Inflammatory macrophage treated with lipopolysaccharide for 1 hour (primary cell): ENCODE measurements around the gene RBM17.
"Not testable (repeated sequence)": the region's sequence is repeated elsewhere in the genome, so short reads cannot be mapped to it uniquely, and the experiment has no call there.

Experiments
- DNase-seq, 2 donors: peaks; one replicate each; pipeline ENCODE4 v3.0.0-alpha.2; 2020 to 2022

The RBM17 gene

GRCh38 chr10:6114299-6114698, 25.5 kb downstream of the RBM17 start:
- no peak for DNase-seq

DNA sequence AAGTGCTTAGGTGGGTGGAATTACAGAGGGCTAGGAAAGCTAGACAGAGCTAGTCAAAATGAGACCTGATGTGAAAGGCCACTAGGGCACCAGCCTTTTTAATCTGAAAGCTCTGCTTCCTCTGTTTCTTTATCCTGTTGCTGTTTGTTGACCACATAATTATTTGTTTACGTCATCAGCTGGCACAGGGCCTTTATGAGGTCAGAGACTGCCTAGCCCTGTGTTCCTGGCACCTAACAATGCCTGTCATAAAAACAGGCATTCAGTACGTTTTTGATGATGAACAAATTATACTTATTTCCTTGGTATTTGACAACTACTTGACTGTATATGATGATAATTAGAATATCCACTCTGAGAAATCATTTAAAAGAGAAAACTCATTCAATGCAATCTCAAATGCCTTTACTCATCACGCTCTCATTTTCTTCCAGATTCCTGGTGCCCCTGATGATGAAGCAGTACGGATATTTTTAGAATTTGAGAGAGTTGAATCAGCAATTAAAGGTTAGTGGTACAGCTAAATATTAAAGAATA, 26.0 kb downstream of the RBM17 start:
- DNase-seq = no peak

DNA sequence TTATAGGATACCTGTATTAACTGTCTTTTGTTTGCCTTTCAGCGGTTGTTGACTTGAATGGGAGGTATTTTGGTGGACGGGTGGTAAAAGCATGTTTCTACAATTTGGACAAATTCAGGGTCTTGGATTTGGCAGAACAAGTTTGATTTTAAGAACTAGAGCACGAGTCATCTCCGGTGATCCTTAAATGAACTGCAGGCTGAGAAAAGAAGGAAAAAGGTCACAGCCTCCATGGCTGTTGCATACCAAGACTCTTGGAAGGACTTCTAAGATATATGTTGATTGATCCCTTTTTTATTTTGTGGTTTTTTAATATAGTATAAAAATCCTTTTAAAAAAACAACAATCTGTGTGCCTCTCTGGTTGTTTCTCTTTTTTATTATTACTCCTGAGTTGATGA, 26.6 kb downstream of the RBM17 start:
- no peak for DNase-seq

- no peak for DNase-seq
These were observed 27.1 kb downstream of the RBM17 start for GRCh38 chr10:6115824-6116350.

- no peak for DNase-seq
These were observed 28.0 kb downstream of the RBM17 start for GRCh38 chr10:6116806-6117205.

DNA sequence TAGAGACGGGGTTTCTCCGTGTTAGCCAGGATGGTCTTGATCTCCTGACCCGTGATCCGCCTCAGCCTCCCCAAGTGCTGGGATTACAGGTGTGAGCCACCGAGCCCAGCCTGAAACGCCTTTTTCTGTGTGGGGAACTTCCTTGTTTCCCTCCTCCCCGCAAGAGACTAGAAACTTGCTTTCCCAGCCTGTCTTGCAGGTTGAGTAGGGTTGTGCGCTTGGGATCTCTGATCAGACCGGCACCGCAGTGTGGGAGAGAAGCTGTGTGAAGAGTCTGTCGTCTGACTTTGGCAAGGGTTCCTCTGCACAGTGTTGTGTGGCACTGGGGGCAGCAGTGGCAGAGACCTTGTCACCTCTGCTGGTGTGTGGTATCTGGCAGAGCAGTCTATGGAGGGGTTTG, 28.9 kb downstream of the RBM17 start:
- no peak for DNase-seq

DNA sequence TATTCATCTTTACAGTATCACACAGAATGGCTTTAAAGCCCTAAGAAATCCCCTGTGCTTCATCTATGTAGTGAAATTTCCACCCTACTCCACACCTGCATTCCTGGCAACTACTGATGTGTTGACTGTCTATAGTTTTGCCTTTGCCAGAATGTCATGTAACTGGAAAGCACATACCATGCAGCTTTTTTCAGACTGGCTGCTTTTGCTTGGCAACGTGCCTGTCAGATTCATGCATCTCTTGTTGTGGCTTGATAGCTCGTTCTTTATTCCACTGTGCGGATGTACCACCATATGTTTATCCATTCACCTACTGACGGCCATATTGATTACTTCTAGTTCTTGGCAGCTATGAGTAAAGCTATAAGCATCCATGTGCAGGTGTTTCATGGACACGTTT, 30.6 kb downstream of the RBM17 start:
- no peak for DNase-seq

GRCh38 chr10:6119962-6120361, 31.1 kb downstream of the RBM17 start:
- DNase-seq = no peak

DNA sequence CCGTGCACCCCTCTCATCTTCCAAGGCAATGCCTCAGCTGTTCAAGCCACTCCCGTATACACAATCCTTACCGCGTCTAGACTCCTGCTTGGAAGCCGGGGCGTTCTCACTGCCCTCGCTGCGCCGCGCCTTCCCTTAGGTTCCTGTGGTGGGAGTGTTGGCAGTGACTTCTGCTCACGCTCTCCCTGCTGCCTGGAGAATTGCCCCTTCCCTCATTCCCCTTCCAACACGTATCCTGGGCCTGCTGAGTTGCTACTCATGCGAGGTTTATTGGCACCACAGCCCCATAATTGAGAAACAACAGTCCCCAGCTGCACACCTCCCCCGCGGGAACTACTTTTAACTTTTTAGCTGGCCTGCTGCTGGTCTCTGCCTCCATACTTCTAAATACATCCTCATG, 31.9 kb downstream of the RBM17 start:
- DNase-seq = no peak

GRCh38 chr10:6121146-6121545, 32.3 kb downstream of the RBM17 start:
- DNase-seq = peak in 1 of 2 donors; percentile 51

DNA sequence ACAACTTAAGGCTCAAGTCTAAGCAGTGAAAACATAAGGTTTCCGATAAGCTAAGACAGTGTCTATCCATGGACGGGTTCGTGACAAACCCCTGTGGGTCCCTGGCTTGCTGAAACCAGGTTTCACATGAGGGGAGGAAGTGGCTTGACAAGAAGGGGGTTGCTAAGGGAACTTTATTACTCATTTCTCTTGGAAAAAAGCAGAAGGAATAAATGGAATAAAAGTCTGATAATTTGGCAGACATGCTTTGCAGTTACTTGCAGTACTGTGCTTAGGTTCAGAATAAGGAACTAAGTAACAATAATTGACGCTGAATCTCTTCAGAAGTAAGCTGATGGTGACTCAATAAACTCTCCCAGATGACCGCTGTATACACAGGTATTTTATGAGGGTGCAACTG, 34.7 kb downstream of the RBM17 start:
- peak; percentile 67 to 86 for DNase-seq

DNA sequence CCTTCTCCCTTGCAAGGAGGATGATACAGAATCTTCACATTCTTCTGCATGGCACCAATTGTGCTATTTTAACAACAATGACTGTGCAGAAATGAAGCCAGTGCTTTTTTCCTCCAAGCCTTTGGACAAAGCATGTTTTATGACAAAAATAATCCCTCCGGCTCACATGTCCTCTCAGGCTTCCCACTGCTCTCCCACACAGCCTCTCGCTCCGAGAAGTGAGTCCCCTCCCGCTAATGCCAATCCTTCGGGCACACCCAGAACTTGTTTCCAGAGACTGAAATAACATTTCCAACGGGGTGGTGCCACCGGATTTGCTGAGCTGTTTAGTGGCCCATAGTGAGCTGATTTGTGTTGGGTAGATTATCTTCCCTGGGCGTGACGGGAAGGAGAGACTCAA, 35.8 kb downstream of the RBM17 start:
- peak; percentile 90 to 97 for DNase-seq

GRCh38 chr10:6127461-6127860, 38.6 kb downstream of the RBM17 start:
- not testable (repeated sequence) for DNase-seq

DNA sequence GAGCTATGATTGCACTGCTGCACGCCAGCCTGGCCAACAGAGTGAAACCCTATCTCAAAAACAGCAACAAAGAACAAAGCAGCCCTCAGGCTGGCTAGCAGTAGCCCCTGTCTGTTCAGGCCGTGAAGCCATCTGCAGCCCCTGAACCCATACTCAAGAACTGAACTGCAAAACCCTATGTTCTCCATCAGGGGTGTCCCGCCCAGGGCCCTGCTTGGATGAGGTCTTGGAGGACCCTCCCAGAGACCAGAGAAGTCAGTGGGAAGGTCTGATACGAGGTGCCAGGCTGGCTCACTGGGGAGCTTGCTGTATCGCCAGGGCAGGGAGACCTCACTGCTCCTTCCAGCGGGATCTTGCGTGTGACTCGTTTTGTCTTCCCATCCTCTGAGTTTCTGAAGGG, 39.3 kb downstream of the RBM17 start:
- no peak for DNase-seq

DNA sequence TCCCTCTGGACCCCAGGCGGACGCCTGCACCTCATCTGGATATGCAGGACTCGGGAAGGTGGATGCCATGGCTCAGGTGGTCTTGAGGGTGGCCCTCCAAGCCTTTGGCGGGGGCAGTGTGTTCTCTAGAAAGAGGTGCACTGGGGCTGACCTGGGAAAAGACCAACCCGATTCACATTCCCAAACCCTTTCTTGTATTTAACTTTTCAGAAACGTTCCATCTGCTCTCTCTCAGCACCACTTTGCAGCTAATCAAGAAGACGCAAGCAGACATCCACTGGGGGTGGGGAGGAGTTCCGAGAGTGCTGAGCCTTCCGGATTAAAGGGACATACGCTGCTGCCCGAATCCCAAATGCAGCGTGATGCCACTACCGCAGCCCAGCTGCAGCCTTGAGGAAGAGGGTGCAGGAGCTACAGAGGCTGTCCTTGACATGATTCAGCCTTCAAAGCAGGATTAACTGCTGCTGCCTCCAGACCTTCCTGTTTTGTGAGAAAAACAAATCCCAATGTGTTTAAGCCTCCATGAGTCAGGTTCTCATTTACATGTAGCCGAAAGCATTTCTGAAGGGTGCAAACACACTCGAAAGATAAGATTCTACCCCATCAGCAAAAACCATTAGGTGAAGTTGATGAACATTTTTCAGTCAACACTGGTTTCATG, 39.9 kb downstream of the RBM17 start:
- peak; percentile 68 to 77 for DNase-seq

- no peak for DNase-seq
These were observed 42.1 kb downstream of the RBM17 start for GRCh38 chr10:6130848-6131470.

DNA sequence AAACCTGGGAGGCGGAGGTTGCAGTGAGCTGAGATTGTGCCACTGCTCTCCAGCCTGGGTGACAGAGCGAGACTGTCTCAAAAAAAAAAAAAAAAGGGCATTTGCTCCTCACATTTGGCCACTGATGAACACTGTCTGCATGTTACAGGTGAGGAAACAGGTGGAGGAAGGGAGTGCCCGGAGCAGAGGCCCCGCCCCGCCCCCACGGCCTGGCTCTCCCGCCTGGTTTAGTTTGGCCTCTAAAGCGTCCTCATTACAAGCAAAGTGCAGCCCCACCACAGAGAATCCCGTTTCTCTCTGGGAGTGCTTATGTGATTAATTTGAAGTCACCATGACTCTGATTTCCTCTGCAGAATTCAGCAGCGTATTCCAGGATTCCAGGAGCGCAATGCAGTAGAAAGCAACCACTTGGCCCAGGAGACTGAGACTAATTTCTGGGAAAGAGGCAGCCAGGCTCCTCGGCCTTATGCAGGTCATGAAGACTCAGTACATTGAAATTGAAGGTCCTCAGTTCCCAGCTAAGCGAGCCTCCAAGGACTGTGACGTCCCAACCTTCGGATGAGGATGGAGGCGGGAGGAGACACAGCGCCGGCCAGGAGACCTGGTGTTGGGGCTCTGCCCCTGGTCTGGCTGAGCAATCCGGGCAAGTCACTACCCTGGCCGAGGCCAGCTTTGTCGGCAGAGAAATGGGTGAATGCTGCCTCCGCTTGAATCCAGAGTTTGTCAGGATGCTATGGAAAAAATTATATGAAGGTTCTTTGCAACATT, 44.7 kb downstream of the RBM17 start:
- no peak for DNase-seq

- DNase-seq = no peak
These were observed 45.4 kb downstream of the RBM17 start for GRCh38 chr10:6134099-6134823.

GRCh38 chr10:6135039-6135438, 46.2 kb downstream of the RBM17 start:
- DNase-seq = no peak

- no peak for DNase-seq
These were observed 46.8 kb downstream of the RBM17 start for GRCh38 chr10:6135589-6136168.

- DNase-seq = no peak
These were observed 47.7 kb downstream of the RBM17 start for GRCh38 chr10:6136215-6137201.
